Measurements from ENCODE around the gene SMIM24. TPM values are rescaled to one million over a fixed set of nuclear protein-coding genes. Genes with fewer than 3 reads are reported as not detected.

The SMIM24 gene
- total RNA-seq, 1 experiment from 2014 or later = 1.9 TPM

GRCh38 chr19:3458229-3459088 lies 21.9 kb downstream of the SMIM24 start:
- H3K9me3 ChIP-seq (ENCODE audit: control insufficient read depth, low read depth, low read length) = no peaks in the 10 kb centered on the region
- H2BK15ac ChIP-seq (ENCODE audit: low read depth, low read length) = no peak overlapping the region
- Mint-ChIP-seq H3K27me3 (ENCODE audit: low read depth) (peaks cover 59% of the 10 kb centered on the region), H3K36me3 (ENCODE audit: insufficient read depth in 1 of 3, low read depth in 3 of 3) (no peaks in the 10 kb centered on the region), H3K4me3 (peak overlapping the region in 1 of 2 experiments; percentile 73; a peak in 3 of 5 replicates), H3K4me1 (peaks cover 14 to 27% of the 10 kb centered on the region in 2 experiments), H3K27ac (no peak overlapping the region), H3K9me3 (no peaks in the 10 kb centered on the region)
- no peak overlapping the region for H4K91ac ChIP-seq (ENCODE audit: insufficient read length, low read depth, low read length)
- H2BK20ac ChIP-seq (ENCODE audit: low read depth, low read length, poor library complexity, severe bottlenecking) = no peak overlapping the region
- H3K27ac ChIP-seq (ENCODE audit: insufficient read length, low read depth, low read length) = no peak overlapping the region
- no peak overlapping the region for H3K14ac ChIP-seq (ENCODE audit: insufficient read depth, low read length)
- H3K4me2 ChIP-seq (ENCODE audit: insufficient read depth, insufficient read length, low read length) = peak overlapping the region; percentile 5
- no peak overlapping the region for H2AFZ ChIP-seq (ENCODE audit: low read length)
- no peaks in the 10 kb centered on the region for H3K79me2 ChIP-seq (ENCODE audit: insufficient read depth, low read length)
- H3K18ac ChIP-seq (ENCODE audit: insufficient read length, low read depth, low read length) = no peak overlapping the region
- H3K79me1 ChIP-seq (ENCODE audit: insufficient read depth, low read depth, low read length, poor library complexity, severe bottlenecking) = no peaks in the 10 kb centered on the region
- H3K4me1 ChIP-seq (ENCODE audit: insufficient read depth, low read length) = no peaks in the 10 kb centered on the region; the same call in 1 of the 2 replicates
- DNase-seq = peak; percentile 71
- H3K27me3 ChIP-seq (ENCODE audit: insufficient read depth, low read length) = peaks cover 17% of the 10 kb centered on the region
- H4K20me1 ChIP-seq (ENCODE audit: control insufficient read depth, insufficient read depth, insufficient read length) = peaks cover 2% of the 10 kb centered on the region
- H4K8ac ChIP-seq (replicated peaks; ENCODE audit: insufficient read length, low read depth, low read length) = no peak overlapping the region
- peaks cover 3% of the 10 kb centered on the region for H3K23me2 ChIP-seq (ENCODE audit: insufficient read length, low read depth, low read length, poor library complexity, severe bottlenecking)
- no peak overlapping the region for H3K9ac ChIP-seq (ENCODE audit: extremely low read depth, insufficient read length, low read length)
- no peak overlapping the region for H3K56ac ChIP-seq (ENCODE audit: insufficient read length, low read depth, low read length)
- H2BK5ac ChIP-seq (ENCODE audit: insufficient read length, low read length) = no peak overlapping the region
- no peak overlapping the region for H2BK120ac ChIP-seq (ENCODE audit: low read depth, low read length, poor library complexity, severe bottlenecking)
- WGBS (ENCODE audit: extremely low coverage, insufficient read length, low lambda C conversion rate) = no CpG with 5 or more reads among the region's 19 CpGs
- H3T11ph ChIP-seq (ENCODE audit: low read length) = no peak overlapping the region
- no peak for TF ChIP-seq CTCF (conservative IDR thresholded peaks at IDR 0.05)
- no peak overlapping the region for H3K4ac ChIP-seq (ENCODE audit: low read depth, low read length)
- no peak overlapping the region for H2AK5ac ChIP-seq (ENCODE audit: insufficient read length, low read length)
- no peak overlapping the region for H4K5ac ChIP-seq (ENCODE audit: insufficient read length, low read depth, low read length)
- no peak overlapping the region for H2BK12ac ChIP-seq (ENCODE audit: insufficient read length, low read depth, low read length)
- no peak overlapping the region for H3K23ac ChIP-seq (ENCODE audit: insufficient read length, low read depth, low read length)

Data from H9 (cell line).